GM21529 (cell line): ENCODE measurements around the gene ENO1.
"Not testable (repeated sequence)": the region's sequence is repeated elsewhere in the genome, so short reads cannot be mapped to it uniquely, and the experiment has no call there.

ENCODE experiments used
- ATAC-seq: cut with Tn5 transposase; IDR thresholded peaks from one replicate; pipeline ENCODE4 v1.9.1; 2021; ENCODE audit not compliant: unreplicated experiment

Gene ENO1

DNA sequence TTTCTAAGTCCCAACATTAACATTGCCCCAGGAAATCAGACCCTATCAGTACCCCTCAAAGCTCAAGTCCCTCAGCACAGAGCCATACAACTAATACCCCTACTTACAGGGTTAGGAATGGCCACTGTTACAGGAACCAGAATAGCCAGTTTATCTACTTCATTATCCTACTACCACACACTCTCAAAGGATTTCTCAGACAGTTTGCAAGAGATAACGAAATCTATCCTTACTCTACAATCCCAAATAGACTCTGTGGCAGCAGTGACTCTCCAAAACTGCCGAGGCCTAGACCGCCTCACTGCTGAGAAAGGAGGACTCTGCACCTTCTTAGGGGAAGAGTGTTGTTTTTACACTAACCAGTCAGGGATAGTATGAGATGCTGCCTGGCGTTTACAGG is 19.0 kb upstream of the ENO1 start:
- ATAC-seq, result not testable (repeated sequence)

DNA sequence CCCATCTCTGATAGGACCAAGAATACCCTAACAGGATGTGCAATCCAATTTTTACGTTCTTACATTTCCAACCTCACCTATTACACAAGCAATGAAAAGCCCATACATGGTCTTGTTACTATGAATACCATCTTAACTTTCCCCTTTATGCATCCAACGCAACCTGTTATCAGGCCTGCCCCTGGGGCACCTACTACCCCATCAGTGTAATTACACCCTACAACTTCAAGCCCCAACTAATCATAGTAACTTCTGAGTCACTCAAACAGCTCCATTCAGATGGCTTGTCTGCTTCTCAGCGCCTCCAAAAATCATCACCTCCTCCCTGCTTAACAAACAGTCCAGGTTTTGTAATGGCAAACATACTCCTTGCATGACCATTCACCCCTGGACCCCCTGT is 18.3 kb upstream of the ENO1 start:
- ATAC-seq, result not testable (repeated sequence)

DNA sequence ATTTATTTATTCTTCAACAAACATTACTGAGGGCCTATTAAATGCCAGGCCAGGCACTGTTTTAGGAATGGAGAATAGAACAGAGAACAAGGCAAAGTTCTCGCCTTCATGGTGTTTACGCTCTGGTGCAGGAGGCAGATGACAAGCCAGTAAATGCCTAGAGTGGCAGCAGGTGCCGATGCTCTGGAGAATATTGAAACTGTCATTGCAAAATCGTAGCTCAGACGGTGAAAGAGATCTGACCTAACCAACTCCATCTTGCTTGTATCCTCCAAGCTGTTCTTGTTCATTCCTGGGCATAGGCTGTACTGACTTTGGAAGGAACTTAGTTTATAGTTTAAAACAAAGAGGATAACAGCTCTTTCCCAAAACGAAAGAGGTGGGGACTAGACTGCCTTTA is 13.5 kb upstream of the ENO1 start:
- ATAC-seq, result no peak

- ATAC-seq, result no peak
Observed at GRCh38 chr1:8891401-8891800, 12.9 kb upstream of the ENO1 start.

DNA sequence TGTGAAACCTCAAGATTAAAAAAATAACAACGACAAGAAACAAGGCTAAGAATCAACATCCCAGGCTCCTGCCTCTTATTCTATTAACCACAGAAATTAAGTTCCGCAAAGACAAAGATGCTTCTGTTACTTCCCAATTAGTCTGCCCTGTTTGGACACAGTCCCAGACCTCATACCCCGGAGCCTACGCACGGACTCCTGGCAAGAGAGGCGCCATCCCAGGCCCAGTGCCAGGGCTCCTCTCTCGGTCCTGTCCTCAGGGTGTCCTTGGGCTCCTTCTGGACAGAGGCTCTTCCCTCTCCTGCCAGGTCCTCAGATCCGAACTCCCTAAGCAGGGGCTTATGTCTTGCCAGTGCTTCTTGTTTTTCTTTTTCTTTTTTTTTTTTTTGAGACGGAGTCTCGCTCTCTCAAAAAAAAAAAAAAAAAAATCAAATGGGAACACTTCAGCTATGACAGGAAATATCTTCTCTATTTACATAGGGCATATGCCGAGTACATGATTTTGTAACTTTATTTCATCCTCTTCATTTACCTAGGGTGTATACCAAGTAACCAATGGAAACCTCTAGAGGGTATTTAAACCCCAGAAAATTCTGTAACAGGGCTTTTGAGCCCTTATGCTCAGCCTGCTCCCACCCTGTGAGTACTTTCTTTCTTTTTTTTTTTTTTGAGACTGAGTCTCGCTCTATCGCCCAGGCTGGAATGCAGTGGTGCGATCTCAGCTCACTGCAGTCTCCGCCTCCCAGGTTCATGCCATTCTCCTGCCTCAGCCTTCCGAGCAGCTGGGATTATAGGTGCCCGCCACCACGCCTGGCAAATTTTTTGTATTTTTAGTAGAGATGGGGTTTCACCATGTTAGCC is 11.7 kb upstream of the ENO1 start:
- ATAC-seq, result no peak

DNA sequence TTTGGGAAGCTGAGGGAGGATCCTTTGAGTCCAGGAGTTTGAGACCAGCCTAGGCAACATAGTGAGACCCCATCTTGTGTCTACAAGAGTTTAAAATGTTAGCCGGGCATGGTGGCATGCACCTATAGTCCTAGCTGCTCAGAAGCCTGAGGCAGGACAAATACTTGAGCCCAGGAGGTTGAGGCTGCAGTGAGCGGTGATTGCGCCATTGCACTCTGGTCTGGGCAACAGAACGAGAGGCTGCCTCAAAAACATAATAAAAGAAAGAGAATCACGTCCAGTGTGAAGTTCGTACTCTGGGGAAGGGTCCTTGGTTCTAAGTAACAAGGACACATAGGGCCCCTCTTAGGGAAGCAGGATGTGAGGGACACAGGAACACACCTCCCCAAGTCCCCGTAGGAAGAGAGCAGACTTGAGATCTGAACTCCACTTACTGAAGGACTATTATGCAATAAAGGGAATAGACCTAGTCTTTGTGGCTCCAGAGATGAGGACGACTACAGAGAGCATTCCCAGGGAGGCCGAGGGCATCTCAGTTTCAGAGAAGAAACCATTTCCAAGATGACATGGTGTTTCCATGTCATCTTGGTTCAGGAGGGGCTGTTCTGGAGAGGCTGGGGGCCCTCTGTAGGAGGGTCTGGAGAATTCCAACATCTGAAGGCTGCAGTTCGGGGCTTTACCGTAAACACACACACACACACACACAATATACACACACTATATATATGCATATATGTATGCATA is 10.8 kb upstream of the ENO1 start:
- ATAC-seq, result no peak

DNA sequence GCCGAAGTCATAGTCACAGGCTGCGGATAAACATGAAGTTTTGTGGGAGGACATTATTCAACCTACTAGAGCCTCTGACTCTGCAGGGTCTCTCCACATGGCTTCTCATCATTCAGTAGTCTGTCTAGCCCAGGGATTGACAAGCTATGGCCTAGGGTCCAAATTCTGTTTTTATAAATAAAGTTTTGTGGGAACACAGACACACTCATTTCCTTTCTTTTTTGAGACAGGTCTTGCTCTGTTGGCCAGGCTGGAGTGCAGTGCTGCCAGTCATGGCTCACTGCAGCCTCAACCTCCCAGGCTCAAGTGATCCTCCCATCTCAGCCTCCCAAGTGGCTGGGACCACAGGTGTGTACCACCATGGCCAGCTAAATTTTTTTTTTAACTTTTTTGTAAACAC is 8.1 kb upstream of the ENO1 start:
- ATAC-seq, result no peak

- ATAC-seq, result not testable (repeated sequence)
Observed at GRCh38 chr1:8886031-8886524, 7.6 kb upstream of the ENO1 start.

DNA sequence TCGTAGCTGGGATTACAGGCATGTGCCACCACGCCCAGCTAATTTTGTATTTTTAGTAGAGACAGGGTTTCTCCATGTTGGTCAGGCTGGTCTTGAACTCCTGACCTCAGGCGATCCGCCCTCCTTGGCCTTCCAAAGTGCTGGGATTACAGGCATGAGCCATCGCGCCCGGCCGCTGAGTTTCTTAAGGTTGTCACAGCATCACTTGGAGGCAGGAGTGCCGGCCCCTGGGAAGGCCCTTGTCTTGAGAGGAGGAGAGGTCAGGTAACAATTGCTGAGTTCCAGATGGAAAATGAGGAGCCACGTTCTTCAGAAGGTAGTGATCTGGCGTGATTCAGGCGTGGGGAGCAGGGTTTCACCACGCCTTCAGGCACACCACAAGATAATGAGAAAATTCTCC is 5.6 kb upstream of the ENO1 start:
- not testable (repeated sequence) for ATAC-seq

DNA sequence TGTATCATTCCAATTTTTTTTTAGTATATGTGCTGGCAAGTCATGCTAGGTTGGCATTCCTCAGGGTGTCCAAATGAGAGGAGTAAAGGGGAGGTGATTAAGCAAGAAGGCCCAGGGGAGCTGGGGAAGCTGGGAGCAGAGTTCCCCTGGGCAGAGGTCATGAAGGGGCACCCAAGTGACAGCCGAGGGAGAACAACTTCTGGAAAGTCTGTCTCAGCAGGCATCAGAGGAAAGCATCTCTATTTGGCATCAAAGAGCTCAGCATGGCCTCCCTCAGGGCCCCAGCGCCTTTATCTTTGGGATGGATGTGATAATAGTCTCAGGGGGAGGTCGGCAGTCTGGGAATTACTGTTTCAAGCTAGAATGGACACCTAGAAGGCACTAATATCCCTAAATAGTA is 5.0 kb upstream of the ENO1 start:
- no peak for ATAC-seq

- no peak for ATAC-seq
Observed at GRCh38 chr1:8879922-8880676, 1.6 kb upstream of the ENO1 start.

DNA sequence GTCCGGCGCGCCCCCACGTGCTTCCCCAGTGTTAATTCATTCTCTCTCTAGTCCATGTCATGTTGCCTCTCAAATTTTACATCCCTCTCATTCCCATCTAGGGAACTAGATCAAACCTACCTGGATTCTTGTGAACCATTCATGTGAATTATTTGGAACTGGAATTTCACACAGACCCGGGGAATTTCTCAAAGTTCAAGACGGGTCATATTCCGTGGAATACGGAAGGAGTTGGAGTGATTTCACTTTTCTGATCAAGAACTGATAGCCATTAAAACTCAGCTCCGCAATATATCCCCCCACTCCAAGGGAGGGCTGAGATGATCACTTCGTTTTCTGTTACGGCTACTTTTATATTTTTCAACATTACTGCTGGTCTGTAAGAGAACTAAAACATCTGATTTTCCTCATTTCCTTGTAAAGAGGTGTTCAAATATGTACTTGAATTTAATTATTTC is 1.0 kb upstream of the ENO1 start:
- ATAC-seq, result no peak

GRCh38 chr1:8878698-8879463 is 395 bp upstream of the ENO1 start:
- ATAC-seq, result peak; percentile 75

DNA sequence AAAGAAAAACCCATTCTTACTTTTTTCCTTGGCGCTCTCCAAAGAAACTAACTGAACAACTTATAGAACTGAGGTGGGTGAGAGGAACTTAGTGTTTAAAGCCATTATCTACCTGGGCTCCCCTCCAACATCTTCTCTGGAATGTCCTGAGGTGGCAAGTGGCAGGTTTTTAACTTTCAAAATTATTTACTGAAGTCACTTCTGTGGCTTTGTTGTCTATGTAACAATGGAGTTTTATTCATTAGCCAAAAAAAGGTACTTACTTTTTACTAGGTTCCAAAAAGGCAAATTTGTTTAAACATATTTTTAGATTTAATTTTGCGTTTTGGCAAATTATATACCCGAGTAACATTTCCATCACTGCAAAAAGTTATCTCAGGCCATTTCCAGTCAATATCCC is 2.4 kb downstream of the ENO1 start:
- no peak for ATAC-seq

- no peak for ATAC-seq
Observed at GRCh38 chr1:8875216-8875861, 3.1 kb downstream of the ENO1 start.

DNA sequence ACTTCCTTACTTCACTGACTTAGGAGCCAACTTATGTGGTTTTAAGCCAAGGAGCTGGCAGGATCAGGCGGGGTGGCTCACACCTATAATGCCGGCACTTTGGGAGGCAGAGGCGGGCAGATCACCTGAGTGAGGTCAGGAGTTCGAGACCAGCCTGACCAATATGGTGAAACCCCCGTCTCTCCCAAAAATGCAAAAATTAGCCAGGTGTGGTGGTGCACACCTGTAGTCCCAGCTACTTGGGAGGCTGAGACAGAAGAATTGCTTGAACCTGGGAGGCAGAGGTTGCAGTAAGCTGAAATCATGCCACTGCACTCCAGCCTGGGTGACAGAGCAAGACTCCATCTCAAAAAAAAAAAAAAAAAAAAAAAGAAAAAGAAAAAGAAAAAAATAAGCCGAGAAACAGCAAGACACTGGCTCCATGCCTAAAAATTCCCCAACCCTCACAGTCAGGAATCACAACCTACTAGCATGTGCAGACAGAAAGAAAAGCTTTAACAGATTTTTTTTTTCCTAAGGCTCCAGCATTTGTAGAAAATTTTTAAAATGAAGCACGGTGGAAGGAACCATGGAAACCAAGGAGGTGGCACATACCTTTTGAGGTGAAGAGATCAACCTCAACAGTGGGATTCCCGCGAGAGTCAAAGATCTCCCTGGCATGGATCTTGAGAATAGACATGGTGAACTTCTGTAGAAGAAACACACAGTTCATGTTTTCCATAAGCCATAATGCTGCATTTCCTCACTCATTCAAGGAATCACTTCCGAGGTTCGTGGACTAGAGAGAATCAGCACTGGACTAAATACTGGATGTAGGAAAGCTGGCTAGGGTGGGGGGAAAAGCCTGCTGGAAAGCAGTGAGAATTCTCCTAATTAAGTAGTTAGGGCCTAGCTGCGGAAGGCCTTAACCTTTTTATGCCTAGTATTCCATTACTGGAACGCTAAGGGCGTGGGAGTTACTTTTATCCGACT is 4.0 kb downstream of the ENO1 start:
- ATAC-seq, result no peak

DNA sequence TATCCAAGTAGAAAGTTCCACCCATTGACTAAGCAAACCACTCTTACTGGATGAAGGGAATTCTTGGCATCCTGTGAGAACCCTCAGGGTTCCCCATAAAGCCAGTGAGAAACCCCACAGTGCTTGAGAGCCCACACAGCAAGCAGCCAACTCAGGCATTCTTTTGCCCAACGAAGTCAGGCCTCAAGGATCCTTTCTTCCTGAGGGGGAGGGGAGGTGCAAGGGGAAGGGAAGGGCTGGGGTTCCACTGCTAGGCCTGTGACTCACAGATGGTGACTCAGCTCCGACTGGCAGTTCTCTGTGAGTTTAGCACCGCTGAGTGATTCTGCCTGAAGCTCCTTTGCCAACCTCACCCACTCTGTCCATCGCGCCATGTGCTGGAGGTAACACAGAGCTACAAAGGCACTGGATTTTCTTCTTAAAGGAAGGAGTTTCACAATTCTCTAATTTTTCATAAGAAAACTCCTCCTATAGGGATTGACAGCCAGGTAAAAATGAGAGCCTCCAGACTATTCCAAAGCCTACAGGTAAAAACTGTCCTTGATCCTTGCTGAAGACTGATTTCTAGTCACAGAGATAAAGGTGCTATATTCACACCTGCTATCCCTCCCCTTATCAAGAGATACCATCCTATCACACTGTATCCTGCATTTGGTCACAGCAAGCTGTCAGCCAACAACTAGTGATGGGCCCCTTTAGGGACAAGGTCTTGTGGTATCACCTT is 4.8 kb downstream of the ENO1 start:
- ATAC-seq, result no peak

- no peak for ATAC-seq
Observed at GRCh38 chr1:8873001-8873400, 5.5 kb downstream of the ENO1 start.
